ENCODE data around the gene SLC4A5. TPM values are rescaled to one million over a fixed set of nuclear protein-coding genes. Genes with fewer than 3 reads are reported as not detected.

SLC4A5 gene
- total RNA-seq, 4 donors from 2014 or later = 3.2 to 30.4 (median 4.2) TPM

DNA sequence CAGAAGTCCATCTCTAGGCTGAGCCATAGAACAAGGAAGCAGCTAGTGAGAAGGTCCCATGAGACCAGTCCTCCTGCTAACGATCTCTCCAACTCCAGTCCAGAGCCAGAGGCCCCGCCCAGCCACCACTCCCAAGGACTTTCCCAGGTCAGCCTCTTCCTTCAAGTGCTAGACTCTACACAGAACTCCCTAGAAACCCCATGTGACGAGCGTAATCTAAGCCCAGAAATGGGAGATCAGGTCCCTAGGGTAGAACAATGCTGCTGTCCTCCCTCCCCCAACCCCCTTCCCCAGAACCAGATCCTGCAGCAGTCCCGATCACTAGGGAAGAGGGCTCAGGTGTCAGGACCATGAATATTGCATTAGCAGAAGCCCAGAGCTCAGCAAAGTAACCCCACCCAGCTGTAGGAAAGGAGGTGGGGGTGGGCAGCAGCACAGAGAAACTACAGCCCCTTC is 30.0 kb upstream of the SLC4A5 start:
- DNase-seq (ENCODE audit: low spot score in 2 of 2) = no peak

GRCh38 chr2:74372674-74373073 is 29.5 kb upstream of the SLC4A5 start:
- Histone ChIP-seq H3K4me1 (peaks cover 18% of the 10 kb centered on the region), H3K9me3 (no peaks in the 10 kb centered on the region), H3K4me3 (no peak overlapping the region), H3K27ac (no peak overlapping the region), H3K27me3 (no peaks in the 10 kb centered on the region), H3K36me3 (peaks cover 51% of the 10 kb centered on the region)
- TF ChIP-seq EP300 (IDR thresholded peaks at IDR 0.05) (no peak), POLR2AphosphoS5 (IDR thresholded peaks at IDR 0.05) (no peak), POLR2A (IDR thresholded peaks at IDR 0.05) (no peak)
- TF ChIP-seq, protein P1, sequence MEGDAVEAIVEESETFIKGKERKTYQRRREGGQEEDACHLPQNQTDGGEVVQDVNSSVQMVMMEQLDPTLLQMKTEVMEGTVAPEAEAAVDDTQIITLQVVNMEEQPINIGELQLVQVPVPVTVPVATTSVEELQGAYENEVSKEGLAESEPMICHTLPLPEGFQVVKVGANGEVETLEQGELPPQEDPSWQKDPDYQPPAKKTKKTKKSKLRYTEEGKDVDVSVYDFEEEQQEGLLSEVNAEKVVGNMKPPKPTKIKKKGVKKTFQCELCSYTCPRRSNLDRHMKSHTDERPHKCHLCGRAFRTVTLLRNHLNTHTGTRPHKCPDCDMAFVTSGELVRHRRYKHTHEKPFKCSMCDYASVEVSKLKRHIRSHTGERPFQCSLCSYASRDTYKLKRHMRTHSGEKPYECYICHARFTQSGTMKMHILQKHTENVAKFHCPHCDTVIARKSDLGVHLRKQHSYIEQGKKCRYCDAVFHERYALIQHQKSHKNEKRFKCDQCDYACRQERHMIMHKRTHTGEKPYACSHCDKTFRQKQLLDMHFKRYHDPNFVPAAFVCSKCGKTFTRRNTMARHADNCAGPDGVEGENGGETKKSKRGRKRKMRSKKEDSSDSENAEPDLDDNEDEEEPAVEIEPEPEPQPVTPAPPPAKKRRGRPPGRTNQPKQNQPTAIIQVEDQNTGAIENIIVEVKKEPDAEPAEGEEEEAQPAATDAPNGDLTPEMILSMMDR (IDR thresholded peaks at IDR 0.05) = no peak
- no peak for DNase-seq (ENCODE audit: low spot score in 2 of 2)
- WGBS = 71% methylated on average over 6 of the region's 6 CpGs

More for the DNA sequence above, 30.0 kb upstream of the SLC4A5 start:
- no peaks in the 10 kb centered on the region for H3K27me3 ChIP-seq
- H3K4me3 ChIP-seq = no peak overlapping the region
- no peak overlapping the region for H3K27ac ChIP-seq
- TF ChIP-seq POLR2AphosphoS5 (IDR thresholded peaks at IDR 0.05) (no peak), POLR2A (IDR thresholded peaks at IDR 0.05) (no peak), EP300 (IDR thresholded peaks at IDR 0.05) (no peak)
- TF ChIP-seq, protein P1 (IDR thresholded peaks at IDR 0.05) = no peak
- H3K4me1 ChIP-seq = peaks cover 18% of the 10 kb centered on the region
- H3K36me3 ChIP-seq = peaks cover 48% of the 10 kb centered on the region
- 71% methylated on average over 5 of the region's 5 CpGs for WGBS
- no peaks in the 10 kb centered on the region for H3K9me3 ChIP-seq

DNA sequence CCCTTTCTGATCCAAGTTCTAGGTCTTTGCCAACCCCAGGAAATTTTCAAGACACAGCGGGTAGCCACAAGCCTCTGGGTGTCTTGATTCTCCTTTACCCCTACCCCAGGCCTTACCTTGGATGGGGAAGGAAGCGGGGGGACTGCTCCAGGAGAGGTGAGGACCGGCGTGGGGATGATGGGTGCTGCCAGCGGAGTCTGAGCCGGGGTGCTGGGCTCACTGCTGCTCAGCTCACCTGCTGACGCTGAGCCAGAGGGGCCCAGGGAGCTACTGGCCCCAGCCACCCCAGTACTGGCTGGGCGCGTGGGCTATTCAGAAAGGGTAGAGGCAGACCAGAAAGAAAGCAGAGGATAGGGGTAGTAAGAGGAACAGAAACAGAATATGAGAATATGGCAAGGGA is 28.2 kb upstream of the SLC4A5 start:
- Histone ChIP-seq H3K27me3 (no peaks in the 10 kb centered on the region), H3K27ac (no peak overlapping the region), H3K9me3 (no peaks in the 10 kb centered on the region), H3K4me1 (peaks cover 18% of the 10 kb centered on the region), H3K4me3 (no peak overlapping the region), H3K36me3 (peaks cover 54% of the 10 kb centered on the region)
- no peak for DNase-seq (ENCODE audit: low spot score in 2 of 2)
- TF ChIP-seq POLR2A (IDR thresholded peaks at IDR 0.05) = no peak
- TF ChIP-seq, protein P1 (IDR thresholded peaks at IDR 0.05) = no peak
- no peak for TF ChIP-seq EP300 (IDR thresholded peaks at IDR 0.05)
- TF ChIP-seq POLR2AphosphoS5 (IDR thresholded peaks at IDR 0.05) = no peak
- 91% methylated on average over 9 of the region's 9 CpGs for WGBS

- no peaks in the 10 kb centered on the region for H3K27me3 ChIP-seq
- H3K36me3 ChIP-seq = peaks cover 69% of the 10 kb centered on the region
- TF ChIP-seq, protein P1 (IDR thresholded peaks at IDR 0.05) = no peak
- TF ChIP-seq POLR2A (IDR thresholded peaks at IDR 0.05) (no peak), EP300 (IDR thresholded peaks at IDR 0.05) (no peak)
- H3K4me1 ChIP-seq = peaks cover 18% of the 10 kb centered on the region
- H3K27ac ChIP-seq = no peak overlapping the region
- WGBS = 93% methylated on average over 7 of the region's 7 CpGs
- H3K4me3 ChIP-seq = no peak overlapping the region
- DNase-seq (ENCODE audit: low spot score in 2 of 2) = no peak
- no peaks in the 10 kb centered on the region for H3K9me3 ChIP-seq
Measured at GRCh38 chr2:74369976-74370375, 26.8 kb upstream of the SLC4A5 start.

DNA sequence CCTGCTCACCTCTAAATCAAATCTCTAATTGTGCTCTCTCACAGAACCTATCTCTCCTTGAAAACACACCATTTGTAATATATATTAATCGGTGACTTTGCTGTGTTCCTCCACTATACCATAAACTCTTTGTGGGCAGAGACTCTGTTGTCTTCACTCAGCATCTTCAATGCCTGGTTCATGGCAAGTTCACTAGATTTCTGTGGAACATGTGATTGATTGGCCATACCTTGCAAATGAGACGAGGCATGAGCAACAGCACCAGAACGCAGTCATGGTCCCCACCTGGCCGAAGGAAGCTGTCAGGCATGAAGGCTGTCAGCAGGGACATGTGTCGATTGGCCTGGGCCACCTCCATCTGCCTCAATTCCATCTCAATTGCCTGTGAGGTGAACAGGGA is 25.3 kb upstream of the SLC4A5 start:
- 89% methylated on average over 5 of the region's 5 CpGs for WGBS
- Histone ChIP-seq H3K9me3 (no peaks in the 10 kb centered on the region), H3K27ac (no peak overlapping the region), H3K36me3 (peaks cover 83% of the 10 kb centered on the region), H3K27me3 (no peaks in the 10 kb centered on the region), H3K4me3 (no peak overlapping the region), H3K4me1 (peaks cover 5% of the 10 kb centered on the region)
- TF ChIP-seq POLR2A (IDR thresholded peaks at IDR 0.05) (no peak), EP300 (IDR thresholded peaks at IDR 0.05) (no peak), POLR2AphosphoS5 (IDR thresholded peaks at IDR 0.05) (no peak)
- TF ChIP-seq, protein P1 (IDR thresholded peaks at IDR 0.05) = no peak
- no peak for DNase-seq (ENCODE audit: low spot score in 2 of 2)
